Mesothelial cell of epicardium (in vitro differentiated cells): ENCODE data around the gene PSD4. TPM values are rescaled to one million over a fixed set of nuclear protein-coding genes. Genes with fewer than 3 reads are reported as not detected.
A peak's percentile ranks its signal among the peaks of the same experiment; 100 is the strongest.
"Not testable (repeated sequence)": the region's sequence is repeated elsewhere in the genome, so short reads cannot be mapped to it uniquely, and the experiment has no call there.

Source experiments
- DNase-seq, 2 experiments: peaks; one replicate each; pipeline ENCODE4 v3.0.0; 2021; ENCODE audit warnings: low spot score in 2 of 2; ENCODE audit not compliant: unreplicated experiment in 2 of 2
- H3K27ac Mint-ChIP-seq: 2 replicates; pipeline ENCODE4 v1.8.0; 2021; ENCODE audit warnings: mixed read lengths
- H3K27me3 Mint-ChIP-seq: 2 replicates; pipeline ENCODE4 v1.8.0; 2021; ENCODE audit warnings: low read depth, mixed read lengths
- H3K36me3 Mint-ChIP-seq: 2 replicates; pipeline ENCODE4 v1.8.0; 2021; ENCODE audit warnings: mixed read lengths
- H3K4me1 Mint-ChIP-seq: 2 replicates; pipeline ENCODE4 v1.8.0; 2021; ENCODE audit warnings: mixed read lengths
- H3K4me3 Mint-ChIP-seq: 2 replicates; pipeline ENCODE4 v1.8.0; 2021; ENCODE audit warnings: mild to moderate bottlenecking, moderate library complexity, mixed read lengths
- H3K9me3 Mint-ChIP-seq: 2 replicates; pipeline ENCODE4 v1.8.0; 2021; ENCODE audit warnings: mixed read lengths
- CTCF ChIP-seq: fragments of 200-600 bp; sonication (generic); IDR thresholded peaks from one replicate; pipeline ENCODE4 v1.5.0; 2021; ENCODE audit warnings: antibody characterized with exemption; ENCODE audit not compliant: unreplicated experiment
- total RNA-seq: library from RNA; stranded (reverse); gene quantifications from 3 replicates; pipeline ENCODE4 v1.2.1, GENCODE V29; 2021

The PSD4 gene
- total RNA-seq, 1 donor from 2014 or later, result 20.1 TPM

- TF ChIP-seq CTCF, result no peak
- Mint-ChIP-seq H3K36me3 (no peaks in the 10 kb centered on the region), H3K27ac (no peak overlapping the region), H3K4me3 (no peak overlapping the region), H3K9me3 (no peaks in the 10 kb centered on the region), H3K27me3 (no peaks in the 10 kb centered on the region), H3K4me1 (peaks cover 47% of the 10 kb centered on the region)
- no peak for DNase-seq
Measured at GRCh38 chr2:113232740-113233139, 59.0 kb downstream of the PSD4 start.

GRCh38 chr2:113233593-113234550, 60.1 kb downstream of the PSD4 start:
- Mint-ChIP-seq H3K36me3 (no peaks in the 10 kb centered on the region), H3K4me3 (no peak overlapping the region), H3K27ac (peak overlapping the region; percentile 25), H3K27me3 (no peaks in the 10 kb centered on the region), H3K9me3 (no peaks in the 10 kb centered on the region), H3K4me1 (peaks cover 43% of the 10 kb centered on the region)
- no peak for DNase-seq
- no peak for TF ChIP-seq CTCF

GRCh38 chr2:113234721-113235346, 61.1 kb downstream of the PSD4 start:
- Mint-ChIP-seq H3K4me3 (no peak overlapping the region), H3K36me3 (no peaks in the 10 kb centered on the region), H3K27ac (no peak overlapping the region), H3K27me3 (no peaks in the 10 kb centered on the region), H3K9me3 (no peaks in the 10 kb centered on the region), H3K4me1 (peaks cover 35% of the 10 kb centered on the region)
- TF ChIP-seq CTCF, result no peak
- DNase-seq, result no peak

GRCh38 chr2:113235347-113236226, 61.8 kb downstream of the PSD4 start:
- H3K9me3 Mint-ChIP-seq, H3K27ac Mint-ChIP-seq, H3K36me3 Mint-ChIP-seq, H3K27me3 Mint-ChIP-seq, H3K4me3 Mint-ChIP-seq, DNase-seq: not testable (repeated sequence)
- peaks cover 34% of the 10 kb centered on the region for H3K4me1 Mint-ChIP-seq

GRCh38 chr2:113236367-113237159, 62.8 kb downstream of the PSD4 start:
- H3K4me3 Mint-ChIP-seq, result no peak overlapping the region
- H3K9me3 Mint-ChIP-seq, result no peaks in the 10 kb centered on the region
- TF ChIP-seq CTCF, result no peak
- no peak for DNase-seq
- H3K27me3 Mint-ChIP-seq, result no peaks in the 10 kb centered on the region
- no peaks in the 10 kb centered on the region for H3K36me3 Mint-ChIP-seq
- no peak overlapping the region for H3K27ac Mint-ChIP-seq
- H3K4me1 Mint-ChIP-seq, result peaks cover 31% of the 10 kb centered on the region
